ENCODE data around the gene JARID2.

Gene JARID2

DNA sequence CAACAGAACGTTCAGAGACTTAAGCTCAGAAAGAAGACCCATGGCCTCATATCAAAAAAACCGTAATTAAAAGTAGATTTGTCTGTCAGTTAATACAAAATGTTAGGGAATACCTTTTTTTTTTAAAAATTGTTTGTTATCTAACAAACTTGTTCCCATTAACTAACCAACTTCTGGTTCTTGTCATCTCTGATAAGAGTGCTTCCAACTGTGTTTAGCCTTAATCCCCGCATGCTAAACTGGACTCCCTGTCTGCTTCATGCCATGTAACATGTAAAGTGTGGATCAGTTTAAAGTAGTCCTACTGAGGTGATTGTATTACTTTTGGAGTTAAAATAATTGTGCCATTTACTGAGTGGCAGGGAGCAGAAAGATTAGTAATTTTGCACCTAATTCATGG, 6.3 kb downstream of the JARID2 start:
- TF ChIP-seq, protein P1, sequence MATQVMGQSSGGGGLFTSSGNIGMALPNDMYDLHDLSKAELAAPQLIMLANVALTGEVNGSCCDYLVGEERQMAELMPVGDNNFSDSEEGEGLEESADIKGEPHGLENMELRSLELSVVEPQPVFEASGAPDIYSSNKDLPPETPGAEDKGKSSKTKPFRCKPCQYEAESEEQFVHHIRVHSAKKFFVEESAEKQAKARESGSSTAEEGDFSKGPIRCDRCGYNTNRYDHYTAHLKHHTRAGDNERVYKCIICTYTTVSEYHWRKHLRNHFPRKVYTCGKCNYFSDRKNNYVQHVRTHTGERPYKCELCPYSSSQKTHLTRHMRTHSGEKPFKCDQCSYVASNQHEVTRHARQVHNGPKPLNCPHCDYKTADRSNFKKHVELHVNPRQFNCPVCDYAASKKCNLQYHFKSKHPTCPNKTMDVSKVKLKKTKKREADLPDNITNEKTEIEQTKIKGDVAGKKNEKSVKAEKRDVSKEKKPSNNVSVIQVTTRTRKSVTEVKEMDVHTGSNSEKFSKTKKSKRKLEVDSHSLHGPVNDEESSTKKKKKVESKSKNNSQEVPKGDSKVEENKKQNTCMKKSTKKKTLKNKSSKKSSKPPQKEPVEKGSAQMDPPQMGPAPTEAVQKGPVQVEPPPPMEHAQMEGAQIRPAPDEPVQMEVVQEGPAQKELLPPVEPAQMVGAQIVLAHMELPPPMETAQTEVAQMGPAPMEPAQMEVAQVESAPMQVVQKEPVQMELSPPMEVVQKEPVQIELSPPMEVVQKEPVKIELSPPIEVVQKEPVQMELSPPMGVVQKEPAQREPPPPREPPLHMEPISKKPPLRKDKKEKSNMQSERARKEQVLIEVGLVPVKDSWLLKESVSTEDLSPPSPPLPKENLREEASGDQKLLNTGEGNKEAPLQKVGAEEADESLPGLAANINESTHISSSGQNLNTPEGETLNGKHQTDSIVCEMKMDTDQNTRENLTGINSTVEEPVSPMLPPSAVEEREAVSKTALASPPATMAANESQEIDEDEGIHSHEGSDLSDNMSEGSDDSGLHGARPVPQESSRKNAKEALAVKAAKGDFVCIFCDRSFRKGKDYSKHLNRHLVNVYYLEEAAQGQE (IDR thresholded peaks at IDR 0.05; ENCODE audit: insufficient read depth in 1 of 2, low read depth in 2 of 2, low read length in 2 of 2), result no peak
- no peak for TF ChIP-seq SIN3A (IDR thresholded peaks at IDR 0.05; ENCODE audit: borderline replicate concordance, insufficient read depth, low read length)
- TF ChIP-seq POLR2AphosphoS5 (IDR thresholded peaks at IDR 0.05; ENCODE audit: low read depth, low read length), result no peak
- TF ChIP-seq TAF1 (IDR thresholded peaks at IDR 0.05; ENCODE audit: borderline replicate concordance, insufficient read depth, low read length), result no peak
- no peak for TF ChIP-seq FOXP2 (optimal IDR thresholded peaks at IDR 0.05; ENCODE audit: borderline replicate concordance, extremely low read depth, extremely low read length, insufficient read depth)

DNA sequence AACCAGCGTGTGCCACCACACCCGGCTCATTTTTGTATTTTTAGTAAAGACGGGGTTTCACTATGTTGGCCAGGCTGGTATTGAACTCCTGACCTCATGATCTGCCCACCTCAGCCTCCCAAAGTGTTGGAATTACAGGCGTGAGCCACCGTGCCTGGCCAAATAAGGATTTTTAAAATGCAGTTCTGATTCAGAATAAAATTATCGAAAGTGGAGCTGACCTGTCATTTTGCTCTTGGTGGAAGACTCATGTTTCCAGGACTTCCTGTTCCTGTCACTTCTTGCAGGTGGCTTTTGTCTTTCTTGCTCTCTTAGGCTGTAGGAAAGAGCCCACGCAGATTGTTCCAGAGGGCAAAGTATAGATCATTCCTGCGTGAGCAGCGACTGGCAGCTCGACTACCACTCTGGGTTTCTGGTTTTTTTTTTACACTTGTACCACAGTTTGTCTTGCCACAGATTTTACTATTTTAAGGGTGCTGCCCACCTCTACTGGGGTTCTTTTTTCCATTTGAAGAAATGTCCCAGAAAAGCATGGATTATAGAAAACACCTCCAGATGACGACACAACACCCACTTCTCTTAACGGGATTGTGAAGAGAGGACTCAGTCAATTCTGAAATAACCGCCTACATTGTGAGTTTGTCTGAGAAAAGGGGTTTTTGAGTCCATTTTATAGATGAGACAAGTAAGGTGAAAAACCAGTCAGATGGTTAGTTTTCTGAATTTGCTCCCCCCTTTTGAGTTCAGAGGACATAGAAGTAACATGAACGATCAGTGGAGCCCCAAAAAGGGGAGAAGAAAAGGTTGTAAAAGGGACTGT, 7.5 kb downstream of the JARID2 start:
- TF ChIP-seq POLR2AphosphoS5 (IDR thresholded peaks at IDR 0.05; ENCODE audit: low read depth, low read length), result no peak

DNA sequence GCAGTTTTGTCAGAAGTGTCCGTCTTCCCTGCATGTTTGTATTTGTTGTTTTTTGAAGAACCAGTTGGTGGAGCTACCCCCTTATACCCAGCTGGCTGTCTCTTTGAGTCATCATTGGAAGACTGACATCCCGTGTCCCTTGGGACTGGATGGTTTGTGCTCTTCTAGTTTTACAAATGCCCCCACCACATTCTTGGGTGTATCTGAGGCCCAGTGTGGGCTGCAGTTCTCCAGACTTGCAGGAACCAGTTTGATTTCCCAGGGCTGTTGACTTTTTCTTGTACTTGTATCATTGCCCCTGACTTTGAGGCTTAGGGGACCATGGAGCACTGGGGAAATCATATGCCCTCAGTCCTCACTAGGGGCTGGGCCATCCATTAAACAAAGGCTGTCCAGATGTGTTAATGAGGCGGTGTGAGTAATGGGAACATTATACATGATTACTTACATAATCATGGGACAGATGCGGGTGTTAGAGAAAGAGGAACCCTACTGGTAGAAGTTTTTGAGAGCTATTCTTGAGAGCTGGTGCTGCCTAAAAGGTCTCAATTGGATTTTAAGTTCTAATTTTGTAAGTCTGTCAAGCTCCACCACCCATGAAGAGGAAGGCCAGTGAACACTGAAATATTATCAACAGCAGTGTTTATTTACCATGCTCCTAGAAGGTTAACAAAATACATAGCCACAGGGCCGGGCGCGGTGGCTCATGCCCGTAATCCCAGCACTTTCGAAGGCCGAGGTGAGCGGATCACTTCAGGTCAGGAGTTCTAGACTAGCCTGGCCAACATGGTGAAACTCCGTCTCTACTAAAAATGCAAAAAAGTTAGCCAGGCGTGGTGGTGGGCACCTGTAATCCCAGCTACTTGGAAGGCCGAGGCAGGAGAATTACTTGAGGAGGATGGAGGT, 8.5 kb downstream of the JARID2 start:
- TF ChIP-seq TAF1 (IDR thresholded peaks at IDR 0.05; ENCODE audit: borderline replicate concordance, insufficient read depth, low read length) (no peak), SIN3A (IDR thresholded peaks at IDR 0.05; ENCODE audit: borderline replicate concordance, insufficient read depth, low read length) (no peak), POLR2AphosphoS5 (IDR thresholded peaks at IDR 0.05; ENCODE audit: low read depth, low read length) (no peak), FOXP2 (optimal IDR thresholded peaks at IDR 0.05; ENCODE audit: borderline replicate concordance, extremely low read depth, extremely low read length, insufficient read depth) (no peak)
- TF ChIP-seq, protein P1 (IDR thresholded peaks at IDR 0.05; ENCODE audit: insufficient read depth in 1 of 2, low read depth in 2 of 2, low read length in 2 of 2), result no peak

DNA sequence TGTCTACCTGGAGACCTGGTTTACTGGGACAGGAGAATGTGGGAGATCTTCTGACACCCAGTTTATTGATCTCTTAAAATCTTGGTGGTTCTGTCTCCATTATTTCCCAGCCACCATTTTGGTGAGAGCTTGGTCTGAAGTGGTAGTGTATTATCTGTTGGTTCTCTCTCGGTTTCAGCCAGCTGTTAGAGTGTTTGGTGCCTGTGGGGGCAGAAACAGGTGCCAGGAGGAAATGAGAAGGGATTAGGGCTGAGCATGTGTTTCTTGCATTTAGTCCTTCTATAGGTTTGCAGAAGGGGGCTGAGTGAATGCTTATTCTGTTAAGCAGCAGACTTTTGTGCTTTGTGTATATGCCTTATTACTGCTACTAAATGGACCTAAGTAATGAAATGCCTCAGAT, 9.6 kb downstream of the JARID2 start:
- no peak for TF ChIP-seq TAF1 (IDR thresholded peaks at IDR 0.05; ENCODE audit: borderline replicate concordance, insufficient read depth, low read length)
- no peak for TF ChIP-seq POLR2AphosphoS5 (IDR thresholded peaks at IDR 0.05; ENCODE audit: low read depth, low read length)
- TF ChIP-seq SIN3A (IDR thresholded peaks at IDR 0.05; ENCODE audit: borderline replicate concordance, insufficient read depth, low read length), result no peak
- TF ChIP-seq, protein P1 (IDR thresholded peaks at IDR 0.05; ENCODE audit: insufficient read depth in 1 of 2, low read depth in 2 of 2, low read length in 2 of 2), result no peak
- no peak for TF ChIP-seq FOXP2 (optimal IDR thresholded peaks at IDR 0.05; ENCODE audit: borderline replicate concordance, extremely low read depth, extremely low read length, insufficient read depth)

DNA sequence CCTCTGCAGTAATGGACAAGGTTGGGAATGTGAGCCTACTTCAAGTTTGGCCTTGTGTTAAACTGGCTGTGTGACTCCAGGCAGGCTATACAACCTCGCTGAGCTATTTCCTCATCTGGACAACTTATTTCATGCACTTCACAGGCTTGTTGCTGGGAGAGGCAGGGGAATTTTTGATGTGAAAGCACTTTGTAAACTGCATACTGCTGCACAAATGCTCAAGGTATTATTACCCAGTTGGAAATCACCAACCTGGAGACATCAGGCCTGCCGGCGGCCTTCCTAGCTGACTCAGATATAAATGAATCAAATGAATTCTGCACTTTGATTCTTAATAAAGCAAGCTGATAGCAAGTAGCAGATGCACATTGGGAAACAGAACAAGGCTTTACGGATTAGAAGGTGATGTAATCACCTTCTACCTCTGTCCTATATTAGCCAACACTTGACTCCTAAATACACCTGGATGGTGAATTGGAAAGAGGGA, 10.1 kb downstream of the JARID2 start:
- TF ChIP-seq POLR2AphosphoS5 (IDR thresholded peaks at IDR 0.05; ENCODE audit: low read depth, low read length), result no peak
- TF ChIP-seq, protein P1 (IDR thresholded peaks at IDR 0.05; ENCODE audit: insufficient read depth in 1 of 2, low read depth in 2 of 2, low read length in 2 of 2), result no peak
- no peak for TF ChIP-seq FOXP2 (optimal IDR thresholded peaks at IDR 0.05; ENCODE audit: borderline replicate concordance, extremely low read depth, extremely low read length, insufficient read depth)
- TF ChIP-seq TAF1 (IDR thresholded peaks at IDR 0.05; ENCODE audit: borderline replicate concordance, insufficient read depth, low read length), result no peak
- TF ChIP-seq SIN3A (IDR thresholded peaks at IDR 0.05; ENCODE audit: borderline replicate concordance, insufficient read depth, low read length), result no peak
